HG02678 (cell line): Measurements from ENCODE around the gene PLD6.
"Not testable (repeated sequence)": the region's sequence is repeated elsewhere in the genome, so short reads cannot be mapped to it uniquely, and the experiment has no call there.

ENCODE experiments used
- ATAC-seq: cut with Tn5 transposase; IDR thresholded peaks from one replicate; pipeline ENCODE4 v1.9.1; 2021; ENCODE audit warnings: mild to moderate bottlenecking, moderate library complexity; ENCODE audit not compliant: unreplicated experiment

Gene PLD6

GRCh38 chr17:17206124-17206912 lies at the start of gene PLD6:
Gene PLD6 (minus strand): TSS chr17:17206333. CDS start chr17:17206286, 47 bp downstream.
- ATAC-seq = peak; percentile 65

- ATAC-seq = not testable (repeated sequence)
These were observed 49.6 kb upstream of the PLD6 start for GRCh38 chr17:17255689-17256088.

- ATAC-seq = no peak
These were observed 47.9 kb upstream of the PLD6 start for GRCh38 chr17:17254036-17254435.

DNA sequence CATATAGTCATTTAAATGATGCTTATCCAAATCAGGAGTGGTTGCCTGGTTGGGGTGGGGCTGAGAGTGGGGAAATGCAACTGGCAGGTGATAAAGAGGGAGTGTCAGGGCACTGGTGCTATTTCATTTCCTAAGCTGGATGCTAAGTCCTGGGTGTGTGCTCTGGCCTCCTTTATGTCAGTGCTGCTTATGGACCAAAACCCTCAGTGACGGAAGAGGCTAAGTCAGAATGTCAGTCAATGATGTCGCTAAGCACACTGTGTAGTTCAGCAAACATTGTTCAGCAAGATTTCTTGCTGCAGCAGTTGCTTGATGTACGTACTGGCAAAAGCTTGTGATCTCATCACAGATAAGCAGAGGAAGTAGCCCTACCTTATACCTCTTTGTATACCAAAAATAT lies 47.3 kb upstream of the PLD6 start:
- no peak for ATAC-seq

DNA sequence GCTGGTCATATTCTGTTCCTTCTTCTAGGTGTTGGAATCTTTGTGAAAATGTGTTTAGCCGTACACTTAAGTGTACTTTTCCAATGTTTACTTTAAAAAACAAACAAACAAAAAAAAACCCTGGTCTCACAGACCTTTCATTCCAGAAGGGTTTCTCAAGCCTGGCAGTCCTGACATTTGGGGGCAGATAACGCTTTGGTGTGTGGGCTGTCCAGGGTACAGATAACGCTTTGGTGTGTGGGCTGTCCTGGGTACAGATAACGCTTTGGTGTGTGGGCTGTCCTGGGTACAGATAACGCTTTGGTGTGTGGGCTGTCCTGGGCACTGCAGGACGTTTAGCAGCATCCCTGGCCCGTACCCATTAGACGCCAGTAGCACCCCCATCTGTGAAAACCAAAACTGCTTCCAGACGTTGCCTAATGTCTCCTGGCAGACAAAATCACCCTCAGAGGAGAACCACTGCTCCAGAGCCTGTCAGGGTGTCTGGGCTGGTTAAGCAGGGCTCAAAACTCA lies 46.1 kb upstream of the PLD6 start:
- ATAC-seq = no peak

DNA sequence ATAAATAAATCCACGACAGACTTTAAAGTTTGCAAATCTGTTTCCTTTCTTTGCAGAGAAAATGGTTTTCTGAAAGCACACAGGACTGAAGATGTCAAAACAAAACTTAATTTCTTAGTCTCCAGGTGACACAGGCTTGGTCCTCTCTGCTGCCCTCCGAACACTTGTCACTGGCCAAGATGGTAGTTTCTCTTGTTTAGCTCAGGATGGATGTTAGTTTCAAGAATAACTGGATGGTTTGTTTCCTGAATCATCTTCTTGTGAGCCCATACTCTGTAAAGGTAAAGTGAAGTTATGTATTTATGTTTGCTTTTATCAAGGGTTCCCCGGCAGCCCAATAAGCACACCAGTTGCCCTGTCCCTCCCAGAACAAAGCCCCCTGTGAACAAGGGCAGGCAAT lies 40.7 kb upstream of the PLD6 start:
- no peak for ATAC-seq

DNA sequence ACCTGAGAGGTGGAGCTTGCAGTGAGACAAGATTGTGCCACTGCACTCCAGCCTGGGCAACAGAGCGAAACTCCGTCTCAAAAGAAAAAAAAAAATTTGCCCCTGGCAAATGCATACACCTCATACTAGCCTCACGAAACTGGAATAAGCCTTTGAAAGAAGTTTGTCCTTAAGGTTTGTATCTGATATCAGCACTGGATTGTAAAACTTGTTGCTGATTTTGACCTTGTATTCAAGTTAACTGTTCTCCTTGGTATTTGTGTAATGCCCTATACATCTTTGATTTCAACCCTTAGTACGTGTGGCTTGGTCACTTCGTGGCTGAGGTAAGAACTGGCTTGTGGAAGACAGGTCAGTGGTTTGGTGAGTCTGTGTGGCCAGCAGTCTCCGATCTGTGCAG lies 37.0 kb upstream of the PLD6 start:
- ATAC-seq = no peak

DNA sequence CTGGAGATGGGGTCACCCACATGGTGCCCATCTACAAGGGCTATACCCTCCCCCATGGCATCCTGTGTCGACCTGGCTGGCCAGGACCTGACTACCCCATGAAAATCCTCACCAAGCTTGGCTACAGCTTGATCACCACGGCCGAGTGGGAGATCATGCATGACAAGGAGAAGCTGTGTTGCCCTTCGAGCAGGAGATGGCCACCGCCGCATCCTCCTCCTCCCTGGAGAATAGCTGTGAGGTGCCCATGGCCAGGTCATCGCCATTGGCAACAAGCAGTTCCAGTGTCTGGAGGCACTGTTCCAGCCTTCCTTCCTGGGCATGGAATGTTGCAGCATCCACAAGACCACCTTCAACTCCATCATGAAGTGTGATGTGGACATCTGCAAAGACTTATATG lies 36.1 kb upstream of the PLD6 start:
- no peak for ATAC-seq

DNA sequence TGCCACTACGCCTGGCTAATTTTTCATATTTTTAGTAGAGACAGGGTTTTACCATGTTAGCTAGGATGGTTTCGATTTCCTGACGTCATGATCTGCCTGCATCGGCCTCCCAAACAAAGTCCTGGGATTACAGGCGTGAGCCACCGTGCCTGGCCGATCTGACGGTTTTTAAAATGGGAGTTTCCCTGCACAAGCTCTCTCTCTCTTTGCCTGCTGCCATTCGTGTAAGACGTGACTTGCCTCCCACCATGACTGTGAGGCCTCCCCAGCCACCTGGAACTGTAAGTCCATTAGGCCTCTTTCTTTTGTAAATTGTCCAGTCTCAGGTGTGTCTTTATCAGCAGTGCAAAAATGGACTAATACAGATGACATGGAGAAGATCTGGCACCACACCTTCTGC lies 35.5 kb upstream of the PLD6 start:
- ATAC-seq = no peak

- ATAC-seq = no peak
These were observed 33.7 kb upstream of the PLD6 start for GRCh38 chr17:17239832-17240231.

DNA sequence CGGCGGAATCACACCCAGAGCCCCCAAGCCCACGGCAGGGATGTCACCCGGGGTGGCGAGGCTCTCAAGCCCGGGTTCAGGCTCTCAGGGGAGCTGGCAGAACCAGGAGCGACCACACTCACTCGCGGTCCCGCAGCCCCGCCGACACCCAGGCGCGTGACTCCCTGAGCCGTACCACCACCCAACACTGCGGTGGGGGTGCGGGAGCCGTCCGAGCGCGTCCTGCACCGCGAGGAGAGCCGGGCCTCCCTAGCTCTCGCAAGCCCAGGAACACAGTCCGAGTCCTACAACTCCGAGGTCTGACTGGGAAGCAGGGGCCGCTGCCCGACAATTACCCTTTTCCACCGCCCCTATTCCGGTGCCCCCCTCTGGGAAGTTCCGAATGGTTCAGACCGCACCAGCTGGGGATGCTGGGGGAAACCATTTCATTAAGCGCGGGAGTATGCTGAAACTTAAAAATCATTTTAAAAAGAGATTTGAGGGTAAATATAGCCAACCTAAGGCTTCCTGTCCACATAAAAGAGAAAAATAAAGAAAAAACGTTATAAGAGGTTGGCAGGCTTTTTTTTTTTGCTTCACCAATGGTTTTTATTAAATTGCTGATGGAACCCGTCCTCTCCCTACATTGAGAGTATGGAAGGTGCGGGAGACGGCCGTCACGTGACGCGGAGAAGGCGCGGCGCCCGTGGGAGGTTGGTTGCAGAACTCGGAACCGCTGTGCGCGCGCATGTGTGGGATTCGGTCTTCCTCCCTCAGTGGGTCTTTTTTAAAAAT lies 31.1 kb upstream of the PLD6 start, which contains the start of gene FLCN:
FLCN (minus strand) TSS at position 143 of the 774 bp plus-strand sequence. CDS start 9,031 bp downstream, outside the sequence.
- peak; percentile 89 for ATAC-seq

DNA sequence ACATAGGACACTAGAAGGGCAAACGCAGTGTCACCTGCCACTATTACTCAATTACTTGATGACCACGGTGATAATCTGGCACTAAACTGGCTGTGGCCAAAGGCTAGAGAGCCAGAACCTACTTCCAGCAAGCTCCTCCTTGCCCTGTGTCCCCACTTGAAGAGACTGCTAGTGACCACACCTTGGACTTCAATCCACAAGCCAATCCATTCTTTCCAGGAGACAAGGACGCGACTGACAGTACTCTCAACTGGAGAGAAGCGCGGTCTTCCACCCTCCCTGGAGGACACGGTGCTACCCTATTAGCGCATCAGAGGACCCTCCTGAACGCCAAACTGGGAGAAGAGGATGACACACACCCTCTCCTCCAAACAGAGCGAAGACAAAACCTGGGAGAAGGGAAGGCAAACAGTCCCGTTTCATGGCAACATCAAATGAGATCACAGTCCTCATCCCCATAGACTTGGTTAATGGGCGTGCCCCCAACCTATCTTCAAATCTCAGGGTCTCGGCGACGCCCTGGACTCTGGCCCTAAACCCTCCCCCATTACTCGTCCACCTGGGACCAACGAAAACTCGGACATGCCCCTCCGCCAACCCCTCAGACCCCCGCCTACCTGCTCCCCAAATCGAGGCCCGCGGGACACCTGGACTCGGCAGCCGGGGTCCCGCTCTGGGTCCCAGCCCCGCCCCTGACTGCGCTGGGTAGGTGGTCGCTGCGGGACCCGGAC lies 30.3 kb upstream of the PLD6 start:
- no peak for ATAC-seq

DNA sequence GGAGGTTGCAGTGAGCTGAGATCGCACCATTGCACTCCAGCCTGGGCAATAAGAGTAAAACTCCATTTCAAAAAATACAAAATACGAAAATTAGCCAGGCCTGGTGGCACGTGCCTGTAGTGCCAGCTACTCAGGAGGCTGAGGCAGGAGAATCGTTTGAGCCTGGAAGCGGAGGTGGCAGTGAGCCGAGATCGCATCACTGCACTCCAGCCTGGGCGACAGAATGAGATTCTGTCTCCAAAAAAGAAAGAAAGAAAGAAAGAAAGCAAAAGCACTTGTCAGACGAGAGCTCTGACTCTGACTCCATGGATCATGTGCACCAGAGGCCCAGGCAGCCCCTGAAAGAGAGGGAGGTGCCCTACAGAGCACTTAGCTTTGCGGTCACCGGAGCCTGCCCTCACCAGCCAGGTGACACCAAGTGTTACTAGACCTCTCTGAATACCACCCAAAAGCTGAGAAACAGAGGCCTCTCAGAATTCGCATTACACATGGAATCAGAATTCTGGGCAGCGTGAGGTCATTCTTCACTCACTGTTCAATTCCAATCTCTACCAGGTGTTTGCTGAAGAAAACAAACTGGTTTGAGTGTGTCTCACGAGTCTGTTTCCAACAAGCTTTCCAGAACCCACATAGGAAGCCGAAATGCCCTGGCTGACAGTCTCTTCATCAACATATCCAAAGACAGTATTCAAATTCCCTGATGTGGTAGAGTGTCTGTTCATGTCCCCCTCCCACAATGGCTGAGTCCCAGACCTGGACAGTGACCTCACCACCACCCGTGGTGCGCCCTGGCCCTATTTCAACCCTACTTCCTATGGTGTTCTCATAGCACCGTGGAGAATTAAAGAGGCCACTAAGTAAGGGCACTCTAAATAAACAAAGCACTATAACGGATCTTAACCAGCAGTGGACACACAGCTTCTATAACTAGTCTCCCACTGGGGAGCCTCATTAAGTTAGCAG lies 29.4 kb upstream of the PLD6 start:
- no peak for ATAC-seq

- ATAC-seq = no peak
These were observed 26.1 kb upstream of the PLD6 start for GRCh38 chr17:17232303-17232621.

DNA sequence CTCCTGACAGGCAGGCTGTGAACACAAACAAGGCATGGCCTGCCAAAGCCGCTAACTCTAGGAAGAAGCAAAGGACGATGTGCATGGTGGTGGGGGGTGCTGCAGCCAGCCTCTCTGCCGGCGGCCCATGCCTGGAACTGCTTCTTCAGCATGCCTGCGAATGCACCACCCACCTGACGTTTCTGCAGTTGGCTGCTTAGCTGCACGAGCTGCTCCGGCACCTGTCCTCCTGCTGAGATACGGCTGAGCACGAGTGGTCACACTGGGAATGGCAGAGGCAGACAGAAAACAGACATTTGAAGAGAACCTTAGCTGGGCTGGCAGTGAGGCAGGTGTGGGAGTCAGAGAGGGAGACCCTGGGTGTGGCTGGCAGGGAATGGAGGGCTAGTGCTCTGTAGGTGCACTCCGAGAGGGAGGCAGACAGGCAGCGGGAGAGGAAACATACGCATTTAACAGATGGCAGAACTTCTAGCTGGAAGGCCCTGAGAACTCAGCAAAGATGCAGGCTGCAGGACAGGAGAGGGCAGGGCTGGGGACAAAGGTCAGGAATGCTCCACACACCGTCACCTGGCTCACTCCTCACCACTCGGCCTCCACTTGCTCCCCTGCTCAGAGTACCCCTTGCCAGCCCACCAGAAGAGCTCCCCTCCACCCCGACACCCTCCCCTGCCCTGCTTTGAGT lies 25.6 kb upstream of the PLD6 start:
- no peak for ATAC-seq

GRCh38 chr17:17229416-17230384 lies 23.6 kb upstream of the PLD6 start:
- ATAC-seq = no peak

GRCh38 chr17:17228521-17229279 lies 22.6 kb upstream of the PLD6 start:
- ATAC-seq = no peak
